Neutrophil (primary cell): ENCODE results near the gene MARS1.

ENCODE experiments used
- H3K27ac ChIP-seq: fragments of 200-600 bp; sonication (generic); 2 replicates; pipeline ENCODE4 v1.5.1; 2016; ENCODE audit warnings: mild to moderate bottlenecking, moderate library complexity
- H3K27me3 ChIP-seq: fragments of 200-600 bp; sonication (generic); 2 replicates; pipeline ENCODE4 v1.6.0; 2016; ENCODE audit warnings: mild to moderate bottlenecking
- H3K36me3 ChIP-seq: fragments of 200-600 bp; sonication (generic); 2 replicates; pipeline ENCODE4 v1.5.1; 2017
- H3K4me1 ChIP-seq, 2 experiments: fragments of 200-600 bp in 1 of 2; sonication (generic) in 1 of 2; 1 replicate in 1 of 2; 2 replicates in 1 of 2; pipeline versions ENCODE4 v1.5.1 to v1.6.1; 2013 to 2016; ENCODE audit warnings: low read depth in 1 of 2, low read length in 1 of 2, mild to moderate bottlenecking in 1 of 2, moderate library complexity in 1 of 2; ENCODE audit not compliant: control insufficient read depth in 1 of 2, insufficient read depth in 1 of 2
- H3K4me3 ChIP-seq, 2 experiments: fragments of 200-600 bp in 1 of 2; sonication (generic) in 1 of 2; 1 replicate in 1 of 2; 2 replicates in 1 of 2; pipeline ENCODE4 v1.5.1; 2013 to 2016; ENCODE audit warnings: low read depth in 1 of 2, low read length in 1 of 2, mild to moderate bottlenecking in 1 of 2, moderate library complexity in 1 of 2
- H3K9me3 ChIP-seq: fragments of 200-600 bp; sonication (generic); 2 replicates; pipeline ENCODE4 v1.5.1; 2016
- TF ChIP-seq, protein P1 (sequence below): fragments of 200-600 bp; sonication (generic); IDR thresholded peaks from 2 replicates; pipeline ENCODE4 v1.5.1; 2016; ENCODE audit warnings: antibody characterized with exemption

Gene MARS1

GRCh38 chr12:57451233-57451778, 36.6 kb upstream of the MARS1 start:
- Histone ChIP-seq H3K27me3 (peaks cover 11% of the 10 kb centered on the region), H3K27ac (no peak overlapping the region), H3K36me3 (no peaks in the 10 kb centered on the region), H3K4me1 (peaks cover 10 to 12% of the 10 kb centered on the region in 2 experiments), H3K9me3 (no peaks in the 10 kb centered on the region), H3K4me3 (no peak overlapping the region)
- TF ChIP-seq, protein P1, sequence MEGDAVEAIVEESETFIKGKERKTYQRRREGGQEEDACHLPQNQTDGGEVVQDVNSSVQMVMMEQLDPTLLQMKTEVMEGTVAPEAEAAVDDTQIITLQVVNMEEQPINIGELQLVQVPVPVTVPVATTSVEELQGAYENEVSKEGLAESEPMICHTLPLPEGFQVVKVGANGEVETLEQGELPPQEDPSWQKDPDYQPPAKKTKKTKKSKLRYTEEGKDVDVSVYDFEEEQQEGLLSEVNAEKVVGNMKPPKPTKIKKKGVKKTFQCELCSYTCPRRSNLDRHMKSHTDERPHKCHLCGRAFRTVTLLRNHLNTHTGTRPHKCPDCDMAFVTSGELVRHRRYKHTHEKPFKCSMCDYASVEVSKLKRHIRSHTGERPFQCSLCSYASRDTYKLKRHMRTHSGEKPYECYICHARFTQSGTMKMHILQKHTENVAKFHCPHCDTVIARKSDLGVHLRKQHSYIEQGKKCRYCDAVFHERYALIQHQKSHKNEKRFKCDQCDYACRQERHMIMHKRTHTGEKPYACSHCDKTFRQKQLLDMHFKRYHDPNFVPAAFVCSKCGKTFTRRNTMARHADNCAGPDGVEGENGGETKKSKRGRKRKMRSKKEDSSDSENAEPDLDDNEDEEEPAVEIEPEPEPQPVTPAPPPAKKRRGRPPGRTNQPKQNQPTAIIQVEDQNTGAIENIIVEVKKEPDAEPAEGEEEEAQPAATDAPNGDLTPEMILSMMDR: no peak

GRCh38 chr12:57452181-57452936, 35.5 kb upstream of the MARS1 start:
- Histone ChIP-seq H3K27ac (no peak overlapping the region), H3K27me3 (peaks cover 20% of the 10 kb centered on the region), H3K4me3 (no peak overlapping the region), H3K4me1 (peaks cover 10 to 12% of the 10 kb centered on the region in 2 experiments), H3K9me3 (no peaks in the 10 kb centered on the region), H3K36me3 (no peaks in the 10 kb centered on the region)
- TF ChIP-seq, protein P1: no peak

- Histone ChIP-seq H3K36me3 (no peaks in the 10 kb centered on the region), H3K27ac (no peak overlapping the region)
- TF ChIP-seq, protein P1: peak; percentile 90
These were observed 34.8 kb upstream of the MARS1 start for GRCh38 chr12:57452937-57453509.

DNA sequence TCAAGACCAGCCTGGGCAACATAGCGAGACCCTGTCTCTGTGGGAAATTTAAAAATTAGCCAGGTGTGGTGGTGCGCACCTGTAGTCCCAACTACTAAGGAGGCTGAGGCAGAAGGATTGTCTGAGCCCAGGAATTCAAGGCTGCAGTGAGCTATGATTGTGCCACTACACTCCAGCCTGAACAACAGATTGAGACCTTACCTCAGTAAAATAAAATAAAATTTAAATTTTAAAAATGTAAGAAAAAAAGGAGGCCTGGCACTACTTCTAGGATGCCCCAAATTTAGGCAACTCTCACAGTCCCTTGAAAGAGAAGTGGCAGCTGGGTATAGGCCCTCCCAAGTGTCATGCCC, 33.7 kb upstream of the MARS1 start:
- H3K36me3 ChIP-seq: no peaks in the 10 kb centered on the region

More at GRCh38 chr12:57452937-57453509, 34.8 kb upstream of the MARS1 start:
- Histone ChIP-seq H3K4me1 (peaks cover 9 to 10% of the 10 kb centered on the region in 2 experiments), H3K27me3 (peaks cover 20% of the 10 kb centered on the region), H3K4me3 (no peak overlapping the region), H3K9me3 (no peaks in the 10 kb centered on the region)

DNA sequence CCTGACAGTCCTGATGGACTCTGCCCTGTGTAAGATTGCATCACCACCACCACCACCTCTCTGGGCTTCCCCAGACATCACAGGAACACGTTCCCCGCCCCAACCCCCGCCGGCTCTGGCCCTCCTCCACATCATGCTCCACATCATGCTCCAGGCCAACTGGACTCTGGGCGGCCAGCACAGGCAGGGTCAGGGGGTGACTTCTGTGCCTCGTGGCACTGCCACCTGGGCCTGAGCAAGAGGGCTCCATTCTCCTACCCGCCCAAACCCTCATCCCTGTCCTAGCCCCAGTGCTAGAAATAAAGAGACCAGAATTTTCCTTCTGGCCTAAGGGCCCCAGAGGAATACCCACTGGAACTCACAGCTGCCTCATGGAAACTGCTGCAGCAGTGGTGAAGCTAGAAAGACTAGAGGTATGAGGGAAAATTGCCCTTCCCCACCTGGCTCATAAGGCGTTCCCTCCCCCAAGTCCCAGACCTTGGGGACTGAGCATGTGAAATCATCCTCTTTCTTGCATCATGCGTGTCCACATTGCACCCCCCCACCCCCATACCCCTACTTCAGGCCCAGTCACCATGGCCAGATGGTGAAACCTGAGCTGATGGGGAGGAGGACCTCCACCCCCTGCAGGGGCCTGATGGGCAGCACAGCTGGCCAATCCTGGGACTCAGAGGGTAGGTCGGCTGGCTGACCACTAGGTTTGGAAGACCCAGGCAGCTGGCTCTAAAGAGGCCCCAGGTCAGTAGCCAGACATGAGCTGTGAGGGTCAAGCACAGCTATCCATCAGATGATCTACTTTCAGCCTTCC, 33.1 kb upstream of the MARS1 start, which contains the start of gene INHBE:
Gene INHBE (plus strand): TSS at position 742 of the 808 bp plus-strand sequence. CDS start 230 bp downstream, outside the sequence.
- H3K4me3 ChIP-seq: no peak within 1 kb of the TSS
- no peaks in the 10 kb centered on the region for H3K36me3 ChIP-seq
- TF ChIP-seq, protein P1: no peak
- H3K27me3 ChIP-seq: peaks cover 25% of the 10 kb centered on the region
- no peaks in the 10 kb centered on the region for H3K9me3 ChIP-seq
- no peak within 1 kb of the TSS for H3K27ac ChIP-seq
- peaks cover 22 to 24% of the 10 kb centered on the region in 2 experiments for H3K4me1 ChIP-seq

More for the DNA sequence above, 33.7 kb upstream of the MARS1 start:
- TF ChIP-seq, protein P1: no peak
- Histone ChIP-seq H3K27ac (no peak overlapping the region), H3K27me3 (peaks cover 20% of the 10 kb centered on the region), H3K4me3 (no peak overlapping the region), H3K4me1 (peaks cover 16 to 18% of the 10 kb centered on the region in 2 experiments), H3K9me3 (no peaks in the 10 kb centered on the region)
